ENCODE measurements around the gene ARNT2.

Gene ARNT2

DNA sequence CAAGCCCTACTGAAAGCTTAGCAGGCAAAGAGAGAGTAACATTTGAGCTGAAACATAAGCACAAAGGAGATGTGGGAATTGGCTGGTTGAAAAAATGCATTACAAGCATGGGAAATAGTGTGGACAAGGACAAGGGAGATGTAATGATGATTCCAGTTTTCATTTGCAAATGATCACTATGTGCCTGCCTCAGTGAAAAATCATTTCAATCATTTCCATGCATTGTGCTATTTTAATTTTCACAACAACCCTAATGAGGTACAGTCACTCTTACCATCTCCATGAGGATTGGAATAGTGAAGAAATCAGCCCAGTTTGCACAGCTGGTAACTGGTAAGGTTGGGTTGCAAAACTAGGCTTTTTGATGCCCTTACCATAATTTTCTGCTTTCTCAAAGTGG is 123.2 kb downstream of the ARNT2 start:
- H3K9ac ChIP-seq (ENCODE audit: low read depth, low read length, poor library complexity) = no peak overlapping the region
- H3K9me3 ChIP-seq (replicated peaks in 1 of 2; ENCODE audit: control insufficient read depth in 2 of 2, insufficient read depth in 1 of 2, low read depth in 1 of 2, low read length in 2 of 2) = no peaks in the 10 kb centered on the region
- DNase-seq (ENCODE audit: low spot score) = no peak
- H3K36me3 ChIP-seq (replicated peaks in 1 of 2; ENCODE audit: control insufficient read depth in 2 of 2, insufficient read depth in 2 of 2, low read length in 2 of 2) = peaks cover 10 to 56% of the 10 kb centered on the region in 2 donors
- H3K27me3 ChIP-seq (ENCODE audit: control insufficient read depth in 3 of 3, insufficient read depth in 3 of 3, low read depth in 1 of 3, low read length in 3 of 3) = no peaks in the 10 kb centered on the region
- H3K18ac ChIP-seq (ENCODE audit: low read length) = no peak overlapping the region
- H4K91ac ChIP-seq (ENCODE audit: low read depth, low read length, poor library complexity) = no peak overlapping the region
- H3K14ac ChIP-seq (ENCODE audit: low read length) = no peak overlapping the region
- no peaks in the 10 kb centered on the region for H3K79me1 ChIP-seq (ENCODE audit: low read depth, low read length)
- no peaks in the 10 kb centered on the region for H3K4me1 ChIP-seq (ENCODE audit: control insufficient read depth in 2 of 2, insufficient read depth in 1 of 2, low read depth in 1 of 2, low read length in 2 of 2)
- no peak overlapping the region for H2BK5ac ChIP-seq (ENCODE audit: low read length)
- no peak overlapping the region for H4K8ac ChIP-seq (ENCODE audit: low read depth, low read length)
- H3K23ac ChIP-seq (ENCODE audit: low read depth, low read length, poor library complexity) = no peak overlapping the region
- no peak overlapping the region for H2BK15ac ChIP-seq (ENCODE audit: low read length)
- H3K4me2 ChIP-seq (ENCODE audit: insufficient read depth, low read length, poor library complexity, severe bottlenecking) = no peak overlapping the region
- no peak overlapping the region for H3K4me3 ChIP-seq (ENCODE audit: low read length in 2 of 2)
- H2AK5ac ChIP-seq (ENCODE audit: low read depth, low read length) = no peak overlapping the region
- no peak overlapping the region for H3K4ac ChIP-seq (ENCODE audit: low read length)
- no peak overlapping the region for H2BK12ac ChIP-seq (ENCODE audit: low read length)
- H3K27ac ChIP-seq (replicated peaks; ENCODE audit: low read length) = no peak overlapping the region
- no peak overlapping the region for H2BK120ac ChIP-seq (ENCODE audit: low read depth, low read length)
- H2AFZ ChIP-seq (ENCODE audit: low read length) = no peak overlapping the region

GRCh38 chr15:80527961-80528360 is 123.8 kb downstream of the ARNT2 start:
- Histone ChIP-seq H3K4me3 (ENCODE audit: low read length in 2 of 2) (no peak overlapping the region), H2BK120ac (ENCODE audit: low read depth, low read length) (no peak overlapping the region), H2AFZ (ENCODE audit: low read length) (no peak overlapping the region), H3K14ac (ENCODE audit: low read length) (no peak overlapping the region), H3K4me2 (ENCODE audit: insufficient read depth, low read length, poor library complexity, severe bottlenecking) (no peak overlapping the region), H3K27me3 (ENCODE audit: control insufficient read depth in 3 of 3, insufficient read depth in 3 of 3, low read depth in 1 of 3, low read length in 3 of 3) (no peaks in the 10 kb centered on the region), H2BK5ac (ENCODE audit: low read length) (no peak overlapping the region), H4K8ac (ENCODE audit: low read depth, low read length) (no peak overlapping the region), H3K79me1 (ENCODE audit: low read depth, low read length) (no peaks in the 10 kb centered on the region), H3K18ac (ENCODE audit: low read length) (no peak overlapping the region), H3K4me1 (ENCODE audit: control insufficient read depth in 2 of 2, insufficient read depth in 1 of 2, low read depth in 1 of 2, low read length in 2 of 2) (no peaks in the 10 kb centered on the region), H3K23ac (ENCODE audit: low read depth, low read length, poor library complexity) (no peak overlapping the region), H3K9me3 (replicated peaks in 1 of 2; ENCODE audit: control insufficient read depth in 2 of 2, insufficient read depth in 1 of 2, low read depth in 1 of 2, low read length in 2 of 2) (peaks cover 2% of the 10 kb centered on the region in 2 donors), H4K91ac (ENCODE audit: low read depth, low read length, poor library complexity) (no peak overlapping the region), H3K9ac (ENCODE audit: low read depth, low read length, poor library complexity) (no peak overlapping the region), H2BK15ac (ENCODE audit: low read length) (no peak overlapping the region), H3K4ac (ENCODE audit: low read length) (no peak overlapping the region), H2AK5ac (ENCODE audit: low read depth, low read length) (no peak overlapping the region), H3K36me3 (replicated peaks in 1 of 2; ENCODE audit: control insufficient read depth in 2 of 2, insufficient read depth in 2 of 2, low read length in 2 of 2) (peaks cover 10 to 59% of the 10 kb centered on the region in 2 donors), H2BK12ac (ENCODE audit: low read length) (no peak overlapping the region), H3K27ac (replicated peaks; ENCODE audit: low read length) (no peak overlapping the region)
- no peak for DNase-seq (ENCODE audit: low spot score)
- WGBS, 2 donors (ENCODE audit: extremely low coverage in 2 of 2, insufficient read length in 2 of 2, insufficient replicate concordance in 1 of 2) = no CpG with 5 or more reads among the region's 5 CpGs

DNA sequence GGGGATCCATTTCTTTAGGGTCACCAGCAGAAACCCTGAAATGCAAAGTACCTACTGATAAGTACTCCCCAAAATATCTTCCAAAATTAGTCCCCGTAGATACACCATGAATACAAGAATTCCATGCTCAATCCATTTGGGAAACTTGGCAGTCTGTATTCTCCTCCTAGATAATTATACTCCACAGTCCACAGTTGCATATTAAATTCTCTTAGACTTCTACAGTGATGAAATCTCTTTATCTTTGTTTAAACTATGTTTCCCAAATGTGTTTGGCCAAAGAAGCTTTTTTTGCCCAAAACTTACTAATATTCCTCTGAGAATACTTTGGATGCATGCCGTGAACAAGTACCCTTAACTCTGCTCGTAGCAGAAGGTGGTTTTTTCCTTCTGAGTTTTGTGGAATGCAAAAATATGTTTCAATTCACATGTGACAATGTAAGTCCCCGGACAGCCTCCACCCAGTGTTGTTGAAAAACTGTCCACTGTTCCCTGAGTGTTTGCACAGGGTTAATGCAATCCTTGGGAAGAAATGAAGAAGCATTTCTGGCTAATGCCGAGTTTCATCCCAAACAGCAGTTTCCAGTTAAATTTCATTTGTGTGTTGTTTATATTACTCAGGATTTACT is 126.7 kb downstream of the ARNT2 start:
- Histone ChIP-seq H2BK15ac (ENCODE audit: low read length) (no peak overlapping the region), H2BK12ac (ENCODE audit: low read length) (no peak overlapping the region), H3K4ac (ENCODE audit: low read length) (no peak overlapping the region), H2AK5ac (ENCODE audit: low read depth, low read length) (no peak overlapping the region), H4K8ac (ENCODE audit: low read depth, low read length) (no peak overlapping the region), H3K27me3 (ENCODE audit: control insufficient read depth in 3 of 3, insufficient read depth in 3 of 3, low read depth in 1 of 3, low read length in 3 of 3) (no peaks in the 10 kb centered on the region), H3K9ac (ENCODE audit: low read depth, low read length, poor library complexity) (no peak overlapping the region), H3K23ac (ENCODE audit: low read depth, low read length, poor library complexity) (no peak overlapping the region), H3K4me1 (ENCODE audit: control insufficient read depth in 2 of 2, insufficient read depth in 1 of 2, low read depth in 1 of 2, low read length in 2 of 2) (no peaks in the 10 kb centered on the region), H3K4me2 (ENCODE audit: insufficient read depth, low read length, poor library complexity, severe bottlenecking) (no peak overlapping the region), H3K4me3 (ENCODE audit: low read length in 2 of 2) (no peak overlapping the region), H3K9me3 (replicated peaks in 1 of 2; ENCODE audit: control insufficient read depth in 2 of 2, insufficient read depth in 1 of 2, low read depth in 1 of 2, low read length in 2 of 2) (peaks cover 7 to 22% of the 10 kb centered on the region in 2 donors), H3K18ac (ENCODE audit: low read length) (no peak overlapping the region), H3K79me1 (ENCODE audit: low read depth, low read length) (no peaks in the 10 kb centered on the region), H3K27ac (replicated peaks; ENCODE audit: low read length) (no peak overlapping the region), H2BK120ac (ENCODE audit: low read depth, low read length) (no peak overlapping the region), H3K14ac (ENCODE audit: low read length) (no peak overlapping the region), H4K91ac (ENCODE audit: low read depth, low read length, poor library complexity) (no peak overlapping the region), H2BK5ac (ENCODE audit: low read length) (no peak overlapping the region), H3K36me3 (replicated peaks in 1 of 2; ENCODE audit: control insufficient read depth in 2 of 2, insufficient read depth in 2 of 2, low read length in 2 of 2) (peaks cover 10 to 61% of the 10 kb centered on the region in 2 donors), H2AFZ (ENCODE audit: low read length) (no peak overlapping the region)
- WGBS, 2 donors (ENCODE audit: extremely low coverage in 2 of 2, insufficient read length in 2 of 2, insufficient replicate concordance in 1 of 2) = no CpG with 5 or more reads among the region's 5 CpGs
- DNase-seq (ENCODE audit: low spot score) = no peak

DNA sequence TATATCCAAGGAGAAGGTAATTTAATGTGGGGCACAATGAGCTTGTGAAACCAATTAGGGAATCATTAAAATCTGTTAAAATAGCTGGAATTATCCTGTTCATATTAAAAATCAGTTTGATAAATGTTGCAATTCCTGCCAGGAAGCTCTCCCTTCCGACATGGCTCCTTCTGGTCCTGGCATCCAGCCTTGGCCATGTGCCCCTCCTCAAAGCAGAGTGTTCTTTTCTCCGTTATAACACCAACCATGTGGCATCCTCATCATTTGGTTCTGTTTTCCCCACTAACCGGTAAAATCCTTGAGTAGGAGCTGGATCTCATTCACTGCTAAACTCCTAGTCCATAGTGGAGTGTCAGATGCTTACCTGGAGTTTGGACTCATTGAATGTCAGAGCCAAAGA is 127.2 kb downstream of the ARNT2 start:
- H3K23ac ChIP-seq (ENCODE audit: low read depth, low read length, poor library complexity) = no peak overlapping the region
- no peaks in the 10 kb centered on the region for H3K79me1 ChIP-seq (ENCODE audit: low read depth, low read length)
- WGBS, 2 donors (ENCODE audit: extremely low coverage in 2 of 2, insufficient read length in 2 of 2, insufficient replicate concordance in 1 of 2) = no CpG with 5 or more reads among the region's 3 CpGs

More for the DNA sequence above, 127.2 kb downstream of the ARNT2 start:
- Histone ChIP-seq H2BK5ac (ENCODE audit: low read length) (no peak overlapping the region), H3K4me3 (ENCODE audit: low read length in 2 of 2) (no peak overlapping the region), H3K18ac (ENCODE audit: low read length) (no peak overlapping the region), H2BK12ac (ENCODE audit: low read length) (no peak overlapping the region), H3K4me1 (ENCODE audit: control insufficient read depth in 2 of 2, insufficient read depth in 1 of 2, low read depth in 1 of 2, low read length in 2 of 2) (no peaks in the 10 kb centered on the region), H3K4me2 (ENCODE audit: insufficient read depth, low read length, poor library complexity, severe bottlenecking) (no peak overlapping the region), H2BK15ac (ENCODE audit: low read length) (no peak overlapping the region), H3K4ac (ENCODE audit: low read length) (no peak overlapping the region), H4K91ac (ENCODE audit: low read depth, low read length, poor library complexity) (no peak overlapping the region), H4K8ac (ENCODE audit: low read depth, low read length) (no peak overlapping the region), H3K14ac (ENCODE audit: low read length) (no peak overlapping the region), H2AK5ac (ENCODE audit: low read depth, low read length) (no peak overlapping the region), H3K27ac (replicated peaks; ENCODE audit: low read length) (no peak overlapping the region), H2BK120ac (ENCODE audit: low read depth, low read length) (no peak overlapping the region), H2AFZ (ENCODE audit: low read length) (no peak overlapping the region), H3K36me3 (replicated peaks in 1 of 2; ENCODE audit: control insufficient read depth in 2 of 2, insufficient read depth in 2 of 2, low read length in 2 of 2) (peaks cover 8 to 61% of the 10 kb centered on the region in 2 donors), H3K9ac (ENCODE audit: low read depth, low read length, poor library complexity) (no peak overlapping the region), H3K27me3 (ENCODE audit: control insufficient read depth in 3 of 3, insufficient read depth in 3 of 3, low read depth in 1 of 3, low read length in 3 of 3) (no peaks in the 10 kb centered on the region), H3K9me3 (replicated peaks in 1 of 2; ENCODE audit: control insufficient read depth in 2 of 2, insufficient read depth in 1 of 2, low read depth in 1 of 2, low read length in 2 of 2) (peaks cover 7 to 25% of the 10 kb centered on the region in 2 donors)
- no peak for DNase-seq (ENCODE audit: low spot score)

All from neuronal stem cell (in vitro differentiated cells).